Measurements from ENCODE around the gene MMP14.
A peak's percentile ranks its signal among the peaks of the same experiment; 100 is the strongest.
"Not testable (repeated sequence)": the region's sequence is repeated elsewhere in the genome, so short reads cannot be mapped to it uniquely, and the experiment has no call there.

The MMP14 gene

GRCh38 chr14:22842211-22843122 is 6.1 kb downstream of the MMP14 start:
- DNase-seq (ENCODE audit: low read depth), result no peak

- no peak for DNase-seq (ENCODE audit: low read depth)
Measured at GRCh38 chr14:22843123-22843925, 6.9 kb downstream of the MMP14 start.

- DNase-seq (ENCODE audit: low read depth), result no peak
Measured at GRCh38 chr14:22844221-22845102, 8.1 kb downstream of the MMP14 start.

GRCh38 chr14:22845103-22845394 is 8.7 kb downstream of the MMP14 start:
- DNase-seq (ENCODE audit: low read depth), result no peak

GRCh38 chr14:22845821-22846625 is 9.6 kb downstream of the MMP14 start:
- no peak for DNase-seq (ENCODE audit: low read depth)

- no peak for DNase-seq (ENCODE audit: low read depth)
Measured at GRCh38 chr14:22846811-22847307, 10.5 kb downstream of the MMP14 start.

- no peak for DNase-seq (ENCODE audit: low read depth)
Measured at GRCh38 chr14:22847661-22848341, 11.4 kb downstream of the MMP14 start.

- no peak for DNase-seq (ENCODE audit: low read depth)
Measured at GRCh38 chr14:22848351-22849164, 12.2 kb downstream of the MMP14 start.

GRCh38 chr14:22849212-22849819 is 12.9 kb downstream of the MMP14 start:
- DNase-seq (ENCODE audit: low read depth), result no peak

- peak; percentile 33 for DNase-seq (ENCODE audit: low read depth)
Measured at GRCh38 chr14:22850944-22851764, 14.8 kb downstream of the MMP14 start.

GRCh38 chr14:22852178-22852577 is 15.8 kb downstream of the MMP14 start:
- DNase-seq (ENCODE audit: low read depth), result not testable (repeated sequence)

- no peak for DNase-seq (ENCODE audit: low read depth)
Measured at GRCh38 chr14:22852599-22852939, 16.2 kb downstream of the MMP14 start.

GRCh38 chr14:22852940-22853767 is 16.8 kb downstream of the MMP14 start:
- peak; percentile 89 for DNase-seq (ENCODE audit: low read depth)

GRCh38 chr14:22854296-22854695 is 17.9 kb downstream of the MMP14 start:
- DNase-seq (ENCODE audit: low read depth), result not testable (repeated sequence)

GRCh38 chr14:22854963-22855724 is 18.8 kb downstream of the MMP14 start:
- DNase-seq (ENCODE audit: low read depth), result no peak

GRCh38 chr14:22856428-22856827 is 20.0 kb downstream of the MMP14 start:
- DNase-seq (ENCODE audit: low read depth), result no peak

GRCh38 chr14:22860377-22860776 is 24.0 kb downstream of the MMP14 start:
- DNase-seq (ENCODE audit: low read depth), result not testable (repeated sequence)

All from activated T-cell treated with anti-CD3 and anti-CD28 coated beads for 48 hours (primary cell).